ENCODE data around the gene CALML5. TPM values are rescaled to one million over a fixed set of nuclear protein-coding genes. Genes with fewer than 3 reads are reported as not detected.

CALML5 gene
- total RNA-seq, 1 donor, result not detected

DNA sequence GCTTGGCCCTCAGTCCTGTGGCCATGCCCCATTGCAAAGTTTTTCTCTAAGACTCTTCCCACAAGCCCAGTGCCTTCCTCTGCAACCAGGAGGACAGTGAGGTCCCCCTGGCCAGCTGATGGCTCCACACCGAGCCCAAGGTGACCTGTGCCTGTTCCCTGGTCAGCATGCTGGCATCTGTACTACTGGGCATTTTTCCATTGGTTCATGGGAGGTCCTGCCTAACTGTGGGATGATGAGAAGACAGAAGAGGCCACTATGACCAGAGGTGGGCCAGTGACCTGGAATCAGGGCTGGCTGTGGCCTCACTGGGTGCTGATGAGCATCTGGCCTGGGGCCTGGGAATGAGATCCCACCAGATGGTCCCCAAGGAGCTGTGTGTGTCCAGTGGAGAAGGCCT lies 45.6 kb upstream of the CALML5 start:
- DNase-seq (ENCODE audit: low read depth), result no peak
- TF ChIP-seq, protein P1, sequence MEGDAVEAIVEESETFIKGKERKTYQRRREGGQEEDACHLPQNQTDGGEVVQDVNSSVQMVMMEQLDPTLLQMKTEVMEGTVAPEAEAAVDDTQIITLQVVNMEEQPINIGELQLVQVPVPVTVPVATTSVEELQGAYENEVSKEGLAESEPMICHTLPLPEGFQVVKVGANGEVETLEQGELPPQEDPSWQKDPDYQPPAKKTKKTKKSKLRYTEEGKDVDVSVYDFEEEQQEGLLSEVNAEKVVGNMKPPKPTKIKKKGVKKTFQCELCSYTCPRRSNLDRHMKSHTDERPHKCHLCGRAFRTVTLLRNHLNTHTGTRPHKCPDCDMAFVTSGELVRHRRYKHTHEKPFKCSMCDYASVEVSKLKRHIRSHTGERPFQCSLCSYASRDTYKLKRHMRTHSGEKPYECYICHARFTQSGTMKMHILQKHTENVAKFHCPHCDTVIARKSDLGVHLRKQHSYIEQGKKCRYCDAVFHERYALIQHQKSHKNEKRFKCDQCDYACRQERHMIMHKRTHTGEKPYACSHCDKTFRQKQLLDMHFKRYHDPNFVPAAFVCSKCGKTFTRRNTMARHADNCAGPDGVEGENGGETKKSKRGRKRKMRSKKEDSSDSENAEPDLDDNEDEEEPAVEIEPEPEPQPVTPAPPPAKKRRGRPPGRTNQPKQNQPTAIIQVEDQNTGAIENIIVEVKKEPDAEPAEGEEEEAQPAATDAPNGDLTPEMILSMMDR (IDR thresholded peaks at IDR 0.05; ENCODE audit: insufficient read depth, low read depth, low read length), result no peak
- H3K4me3 ChIP-seq (ENCODE audit: low read depth, low read length), result no peak overlapping the region

DNA sequence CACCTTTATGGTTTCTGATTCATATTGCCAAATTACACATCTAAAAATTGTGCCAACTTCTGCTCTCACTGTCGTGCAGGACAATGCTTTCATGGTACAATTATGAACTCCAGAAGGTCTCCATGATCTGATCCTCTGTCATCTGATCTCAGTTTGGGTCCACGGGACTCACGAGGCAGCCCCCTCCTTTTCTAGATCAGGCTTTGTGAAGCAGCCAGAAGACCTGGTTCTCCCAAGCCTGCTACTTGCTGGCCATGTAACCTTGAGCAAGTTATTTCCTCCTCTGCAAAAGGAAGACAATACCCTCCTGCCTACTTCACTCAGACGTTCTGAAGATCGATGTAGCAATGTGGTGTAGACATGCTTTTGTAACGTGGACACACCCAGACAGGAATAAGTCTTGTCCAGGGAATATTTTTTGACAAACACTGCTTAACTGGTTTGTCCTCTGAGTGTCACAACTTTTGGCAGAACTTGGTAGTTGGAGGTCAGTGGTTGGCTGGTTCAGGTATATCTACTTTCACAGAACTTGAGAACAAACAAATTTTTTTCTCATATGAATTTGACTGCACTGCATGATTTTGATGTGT lies 44.9 kb upstream of the CALML5 start:
- no peak for DNase-seq (ENCODE audit: low read depth)
- H3K4me3 ChIP-seq (ENCODE audit: low read depth, low read length), result no peak overlapping the region
- TF ChIP-seq, protein P1 (IDR thresholded peaks at IDR 0.05; ENCODE audit: insufficient read depth, low read depth, low read length), result no peak

DNA sequence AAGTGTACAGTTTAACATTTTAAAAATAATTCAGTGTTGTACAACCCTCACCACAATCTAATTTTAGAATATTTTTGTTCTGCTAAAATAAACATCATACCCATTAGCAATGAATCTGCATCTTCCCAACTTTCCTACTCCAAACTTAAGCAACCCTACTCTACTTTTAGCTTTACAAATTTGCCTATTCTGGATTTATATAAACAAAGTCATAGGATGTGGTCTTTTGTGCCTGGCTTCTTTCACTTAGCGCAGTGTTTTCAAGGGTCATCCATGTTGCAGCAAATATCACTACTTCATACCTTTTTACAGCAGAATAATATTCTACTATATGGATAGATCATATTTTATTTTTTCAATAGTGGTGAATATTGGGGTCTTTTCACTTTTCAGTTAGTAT lies 44.3 kb upstream of the CALML5 start:
- DNase-seq (ENCODE audit: low read depth), result no peak
- no peak overlapping the region for H3K4me3 ChIP-seq (ENCODE audit: low read depth, low read length)
- TF ChIP-seq, protein P1 (IDR thresholded peaks at IDR 0.05; ENCODE audit: insufficient read depth, low read depth, low read length), result no peak

DNA sequence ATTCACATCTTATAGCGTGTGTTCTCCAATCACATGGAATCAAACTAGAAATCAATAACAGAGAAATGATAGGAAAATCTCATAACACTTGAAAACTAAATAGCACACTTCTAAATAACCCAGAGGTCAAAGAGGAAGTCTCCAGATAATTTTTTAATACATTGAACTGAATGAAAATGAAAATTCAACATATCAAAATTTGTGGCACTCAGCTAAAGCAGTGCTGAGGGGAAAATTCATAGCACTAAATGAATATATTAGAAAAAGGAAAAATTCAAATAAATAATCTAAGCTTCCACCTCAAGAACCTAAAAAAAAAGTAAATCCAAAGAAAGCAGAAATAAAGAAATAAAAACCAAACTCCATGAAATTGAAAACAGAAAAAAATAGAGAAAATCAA lies 42.7 kb upstream of the CALML5 start:
- TF ChIP-seq, protein P1 (IDR thresholded peaks at IDR 0.05; ENCODE audit: insufficient read depth, low read depth, low read length), result no peak
- no peak overlapping the region for H3K4me3 ChIP-seq (ENCODE audit: low read depth, low read length)
- no peak for DNase-seq (ENCODE audit: low read depth)

DNA sequence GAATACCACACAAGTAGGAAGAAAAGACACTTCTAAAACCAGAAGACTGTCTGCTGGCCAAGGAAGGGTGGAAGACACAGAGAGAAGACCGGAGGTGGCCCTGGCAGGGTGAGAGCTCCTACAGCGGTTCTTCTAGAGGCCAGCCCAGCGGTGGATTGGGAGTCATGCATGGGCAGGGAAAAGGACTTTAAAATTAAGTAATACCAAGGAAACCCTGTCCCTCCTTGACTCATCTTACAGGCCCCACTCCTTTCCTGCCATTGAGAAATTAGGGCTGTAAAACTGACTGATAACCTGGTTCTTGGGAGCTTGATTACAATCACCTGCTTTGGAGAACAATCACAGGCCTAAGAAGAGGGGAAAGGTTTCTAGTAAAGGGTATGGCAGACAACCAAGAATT lies 41.5 kb upstream of the CALML5 start:
- H3K4me3 ChIP-seq (ENCODE audit: low read depth, low read length), result no peak overlapping the region
- DNase-seq (ENCODE audit: low read depth), result no peak
- TF ChIP-seq, protein P1 (IDR thresholded peaks at IDR 0.05; ENCODE audit: insufficient read depth, low read depth, low read length), result no peak

DNA sequence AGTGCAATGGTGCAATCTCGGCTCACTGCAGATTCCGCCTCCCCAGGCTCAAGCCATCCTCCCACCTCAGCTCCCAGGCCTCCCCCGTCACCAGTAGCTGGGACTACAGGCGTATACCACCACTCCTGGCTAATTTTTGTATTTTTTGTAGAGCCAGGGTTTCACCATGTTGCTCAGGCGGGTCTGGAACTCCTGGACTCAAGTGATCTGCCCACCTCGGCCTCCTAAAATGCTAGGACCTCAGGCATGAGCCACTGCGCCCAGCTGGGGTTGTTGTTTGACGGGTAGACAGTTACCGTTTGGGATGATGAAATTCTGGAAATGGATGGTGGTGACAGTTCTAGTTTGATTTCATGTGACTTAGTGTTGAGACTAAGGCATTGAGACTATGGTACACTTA lies 40.7 kb upstream of the CALML5 start:
- TF ChIP-seq, protein P1 (IDR thresholded peaks at IDR 0.05; ENCODE audit: insufficient read depth, low read depth, low read length), result no peak
- no peak overlapping the region for H3K4me3 ChIP-seq (ENCODE audit: low read depth, low read length)
- DNase-seq (ENCODE audit: low read depth), result no peak
